ENCODE measurements around the gene AP4S1. TPM values are rescaled to one million over a fixed set of nuclear protein-coding genes. Genes with fewer than 3 reads are reported as not detected.
"Not testable (repeated sequence)": the region's sequence is repeated elsewhere in the genome, so short reads cannot be mapped to it uniquely, and the experiment has no call there.

The AP4S1 gene
- total RNA-seq, 2 donors from 2014 or later: 4.3 to 5.9 TPM

DNA sequence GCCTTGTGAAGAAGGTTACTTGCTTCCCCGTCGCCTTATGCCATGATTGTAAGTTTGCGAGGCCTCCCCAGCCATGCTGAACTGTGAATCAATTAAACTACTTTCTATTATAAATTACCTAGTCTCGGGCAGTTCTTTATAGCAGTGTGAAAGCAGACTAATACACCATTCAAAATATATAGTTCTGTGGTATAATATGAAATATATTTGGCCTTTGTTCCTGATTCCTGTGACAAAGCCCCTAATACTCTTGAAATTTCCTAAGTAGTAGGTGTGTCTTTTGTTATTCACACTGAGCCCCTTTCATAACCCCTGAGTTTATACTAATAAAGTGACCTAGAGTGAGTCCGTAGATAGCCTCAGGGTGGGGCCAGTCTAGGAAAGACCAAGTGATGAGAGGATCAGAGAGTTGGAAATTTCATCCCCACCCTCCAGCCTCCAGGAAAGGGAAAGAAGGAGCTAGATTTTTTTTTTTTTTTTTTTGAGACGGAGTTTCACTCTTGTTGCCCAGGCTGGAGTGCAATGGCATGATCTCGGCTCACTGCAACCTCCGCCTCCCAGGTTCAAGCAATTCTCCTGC is 20.1 kb downstream of the AP4S1 start:
- no peak for ATAC-seq (replicated peaks)
- H3K27ac Mint-ChIP-seq: no peak overlapping the region
- no peaks in the 10 kb centered on the region for H3K9me3 Mint-ChIP-seq
- no peaks in the 10 kb centered on the region for H3K27me3 Mint-ChIP-seq
- no peak overlapping the region for H3K4me3 Mint-ChIP-seq
- H3K36me3 Mint-ChIP-seq (ENCODE audit: low read depth): no peaks in the 10 kb centered on the region
- peaks cover 4% of the 10 kb centered on the region for H3K4me1 Mint-ChIP-seq

DNA sequence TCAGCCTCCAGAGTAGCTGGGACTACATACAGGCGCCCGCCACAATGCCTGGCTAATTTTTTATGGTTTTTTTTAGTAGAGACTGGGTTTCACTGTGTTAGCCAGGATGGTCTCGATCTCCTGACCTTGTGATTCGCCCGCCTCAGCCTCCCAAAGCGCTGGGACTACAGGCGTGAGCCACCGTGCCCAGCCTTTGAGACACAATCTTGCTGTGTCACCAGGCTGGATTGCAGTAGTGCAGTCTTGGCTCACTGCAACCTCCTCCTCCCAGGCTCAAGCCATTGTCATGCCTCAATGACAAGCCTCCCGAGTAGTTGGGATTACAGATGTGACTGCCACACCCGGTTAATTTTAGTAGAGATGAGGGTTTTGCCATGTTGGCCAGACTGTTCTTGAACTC is 22.1 kb downstream of the AP4S1 start:
- Mint-ChIP-seq H3K36me3 (ENCODE audit: low read depth) (no peaks in the 10 kb centered on the region), H3K4me3 (no peak overlapping the region), H3K9me3 (no peaks in the 10 kb centered on the region), H3K27me3 (no peaks in the 10 kb centered on the region), H3K4me1 (peaks cover 4% of the 10 kb centered on the region), H3K27ac (no peak overlapping the region)
- no peak for ATAC-seq (replicated peaks)

DNA sequence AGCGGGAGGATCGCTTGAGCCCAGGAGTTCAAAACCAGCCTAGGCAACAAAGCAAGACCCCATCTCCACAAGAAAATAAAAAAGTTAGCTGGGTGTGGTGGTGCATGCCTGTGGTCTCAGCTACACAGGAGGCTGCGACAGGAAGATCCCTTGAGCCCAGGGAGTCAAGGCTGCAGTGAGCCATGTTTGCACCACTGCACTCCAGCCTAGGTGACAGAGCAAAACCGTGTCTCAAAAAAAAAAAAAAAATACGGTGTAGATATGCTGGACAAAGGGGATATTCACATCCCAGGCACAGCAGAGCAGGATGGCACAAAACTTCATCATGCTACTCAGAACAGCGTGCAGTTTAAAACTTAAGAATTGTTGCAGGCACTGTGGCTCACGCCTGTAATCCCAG is 25.6 kb downstream of the AP4S1 start:
- no peak overlapping the region for H3K27ac Mint-ChIP-seq
- H3K9me3 Mint-ChIP-seq: no peaks in the 10 kb centered on the region
- no peak for ATAC-seq (replicated peaks)
- H3K27me3 Mint-ChIP-seq: no peaks in the 10 kb centered on the region
- no peak overlapping the region for H3K4me3 Mint-ChIP-seq
- no peaks in the 10 kb centered on the region for H3K36me3 Mint-ChIP-seq (ENCODE audit: low read depth)
- peaks cover 4% of the 10 kb centered on the region for H3K4me1 Mint-ChIP-seq

DNA sequence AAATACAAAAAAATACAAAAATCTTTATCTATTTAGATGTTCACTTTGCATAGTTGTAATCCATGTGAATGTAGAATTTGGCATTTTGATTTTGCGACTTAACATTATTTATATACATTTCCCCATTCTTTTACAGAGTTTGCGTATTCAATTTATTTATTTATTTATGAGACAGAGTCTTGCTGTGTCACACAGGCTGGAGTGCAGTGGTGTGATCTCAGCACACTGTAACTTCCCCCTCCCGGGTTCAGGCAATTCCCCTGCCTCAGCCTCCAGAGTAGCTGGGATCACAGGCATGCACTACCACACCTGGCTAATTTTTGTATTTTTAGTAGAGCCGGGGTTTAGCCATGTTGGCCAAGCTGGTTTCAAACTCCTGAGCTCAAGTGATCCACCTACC is 26.1 kb downstream of the AP4S1 start:
- H3K4me1 Mint-ChIP-seq: peaks cover 4% of the 10 kb centered on the region
- no peak overlapping the region for H3K27ac Mint-ChIP-seq
- no peak for ATAC-seq (replicated peaks)
- no peak overlapping the region for H3K4me3 Mint-ChIP-seq
- H3K36me3 Mint-ChIP-seq (ENCODE audit: low read depth): no peaks in the 10 kb centered on the region
- no peaks in the 10 kb centered on the region for H3K9me3 Mint-ChIP-seq
- no peaks in the 10 kb centered on the region for H3K27me3 Mint-ChIP-seq

DNA sequence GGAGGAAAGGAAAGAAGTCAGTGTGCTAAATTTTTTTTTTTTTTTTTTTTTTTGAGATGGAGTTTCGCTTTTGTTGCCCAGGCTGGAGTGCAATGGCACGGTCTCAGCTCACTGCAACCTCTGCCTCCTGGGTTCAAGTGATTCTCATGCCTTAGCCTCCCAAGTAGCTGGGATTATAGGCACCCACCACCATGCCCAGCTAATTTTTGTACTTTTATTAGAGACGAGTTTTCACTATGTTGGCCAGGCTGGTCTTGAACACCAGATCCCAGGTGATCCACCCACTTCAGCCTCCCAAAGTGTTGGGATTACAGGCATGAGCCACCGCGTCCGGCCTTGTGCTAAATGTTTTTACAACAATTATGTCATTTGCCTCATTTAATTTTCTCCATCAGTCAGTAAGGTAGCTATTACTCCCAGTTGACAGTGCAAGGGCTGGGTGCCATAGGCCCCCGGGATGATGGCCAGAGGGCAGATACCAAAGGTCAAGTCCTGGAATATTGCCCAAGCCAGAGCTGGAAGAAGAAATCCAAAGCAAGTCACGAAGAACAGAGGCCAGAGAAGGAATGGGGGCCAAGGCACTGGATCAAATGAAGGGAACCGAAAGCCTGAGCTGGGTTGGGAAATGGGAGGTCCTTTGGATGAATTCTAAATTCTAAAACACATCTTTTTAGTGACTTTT is 27.6 kb downstream of the AP4S1 start:
- not testable (repeated sequence) for H3K27me3 Mint-ChIP-seq; H3K27ac Mint-ChIP-seq; H3K9me3 Mint-ChIP-seq; H3K36me3 Mint-ChIP-seq (ENCODE audit: low read depth); H3K4me3 Mint-ChIP-seq; ATAC-seq (replicated peaks); H3K4me1 Mint-ChIP-seq

DNA sequence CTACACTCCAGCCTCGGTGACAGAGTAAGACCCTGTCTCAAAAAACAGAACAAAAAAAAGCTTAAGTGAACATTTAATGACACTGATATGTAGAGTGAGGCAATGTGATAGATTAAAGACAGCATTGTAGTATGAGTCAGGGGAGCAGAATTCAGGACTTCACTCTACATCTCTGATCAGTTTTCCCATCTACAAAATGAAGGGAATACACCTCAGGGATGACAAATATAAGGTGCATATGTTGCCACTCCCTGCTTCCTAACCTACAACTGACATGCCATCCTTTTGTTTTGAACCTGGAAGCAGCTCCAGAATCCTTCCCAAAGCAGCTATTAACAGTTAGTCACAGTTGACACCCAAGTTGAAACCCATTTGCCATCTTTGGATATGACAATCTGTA is 31.6 kb downstream of the AP4S1 start:
- no peaks in the 10 kb centered on the region for H3K9me3 Mint-ChIP-seq
- H3K36me3 Mint-ChIP-seq (ENCODE audit: low read depth): no peaks in the 10 kb centered on the region
- H3K27ac Mint-ChIP-seq: no peak overlapping the region
- ATAC-seq (replicated peaks): no peak
- H3K4me1 Mint-ChIP-seq: peaks cover 10% of the 10 kb centered on the region
- no peak overlapping the region for H3K4me3 Mint-ChIP-seq
- no peaks in the 10 kb centered on the region for H3K27me3 Mint-ChIP-seq

DNA sequence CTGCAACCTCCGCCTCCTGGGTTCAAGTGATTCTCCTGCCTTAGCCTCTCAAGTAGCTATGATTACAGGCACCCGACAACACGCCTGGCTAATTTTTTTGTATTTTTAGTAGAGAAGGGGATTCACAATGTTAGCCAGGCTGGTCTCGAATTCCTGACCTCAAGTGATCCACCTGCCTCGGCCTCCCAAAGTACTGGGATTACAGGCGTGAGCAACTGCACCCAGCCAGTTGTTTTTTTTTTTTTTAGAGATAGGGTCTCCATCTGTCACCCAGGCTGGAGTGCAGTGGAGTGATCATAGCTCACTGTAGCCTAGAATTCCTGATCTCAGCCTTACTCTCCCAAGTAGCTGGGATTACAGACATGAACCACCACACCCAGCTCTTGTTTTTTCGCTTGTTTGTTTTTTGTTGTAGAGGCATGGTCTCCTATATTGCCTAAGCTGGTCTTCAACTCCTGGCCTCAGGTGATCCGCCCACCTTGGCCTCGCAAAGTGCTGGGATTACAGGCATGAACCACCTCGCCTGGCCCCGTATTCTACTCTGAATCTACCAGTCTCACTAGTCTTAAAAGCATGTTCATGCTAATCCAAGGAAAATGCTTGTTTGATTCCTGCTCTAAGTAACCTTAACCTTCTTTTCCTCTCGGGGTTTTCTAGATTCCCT is 32.4 kb downstream of the AP4S1 start:
- Mint-ChIP-seq H3K36me3 (ENCODE audit: low read depth) (no peaks in the 10 kb centered on the region), H3K9me3 (no peaks in the 10 kb centered on the region), H3K27me3 (no peaks in the 10 kb centered on the region), H3K4me3 (no peak overlapping the region), H3K27ac (peak overlapping the region; percentile 9), H3K4me1 (peaks cover 10% of the 10 kb centered on the region)
- no peak for ATAC-seq (replicated peaks)

DNA sequence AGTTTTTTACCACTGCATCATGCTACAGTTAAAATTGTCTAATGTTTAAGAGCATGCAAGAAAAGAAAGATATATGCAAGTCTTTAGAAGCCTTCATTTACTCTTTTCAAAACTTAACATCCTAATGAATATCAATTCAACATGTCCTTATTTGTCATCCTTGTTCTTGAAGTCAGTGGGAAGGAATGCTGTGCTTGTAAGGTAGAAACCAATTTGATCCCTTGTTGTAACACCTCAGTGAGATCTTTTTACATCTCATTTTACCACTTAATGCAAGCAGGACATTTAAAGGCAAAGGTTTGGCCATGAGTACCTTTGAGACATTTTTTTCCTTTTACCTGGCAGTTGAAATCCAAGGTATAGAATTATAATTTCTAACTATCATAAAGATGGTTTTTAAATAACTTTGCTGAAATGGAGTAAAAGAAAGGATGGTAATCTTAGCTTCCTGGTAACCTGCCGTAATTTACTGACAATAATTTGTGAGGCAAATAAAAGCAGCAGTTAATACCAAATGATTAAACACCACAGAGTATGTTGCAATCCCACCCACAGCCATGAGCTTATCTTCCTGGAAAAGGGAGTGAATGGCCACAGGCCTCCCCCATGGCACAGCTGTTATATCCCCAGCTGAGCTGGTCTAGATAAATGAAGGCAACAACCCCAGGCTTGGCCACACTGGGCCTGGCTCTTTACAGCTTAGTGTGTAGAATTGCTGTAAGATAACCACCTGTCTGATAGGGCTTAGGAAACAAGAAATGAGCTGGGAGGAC is 33.9 kb downstream of the AP4S1 start:
- no peaks in the 10 kb centered on the region for H3K9me3 Mint-ChIP-seq
- no peaks in the 10 kb centered on the region for H3K27me3 Mint-ChIP-seq
- H3K4me1 Mint-ChIP-seq: peaks cover 10% of the 10 kb centered on the region
- H3K4me3 Mint-ChIP-seq: no peak overlapping the region
- no peak for ATAC-seq (replicated peaks)
- H3K36me3 Mint-ChIP-seq (ENCODE audit: low read depth): no peaks in the 10 kb centered on the region
- H3K27ac Mint-ChIP-seq: peak overlapping the region; percentile 9

DNA sequence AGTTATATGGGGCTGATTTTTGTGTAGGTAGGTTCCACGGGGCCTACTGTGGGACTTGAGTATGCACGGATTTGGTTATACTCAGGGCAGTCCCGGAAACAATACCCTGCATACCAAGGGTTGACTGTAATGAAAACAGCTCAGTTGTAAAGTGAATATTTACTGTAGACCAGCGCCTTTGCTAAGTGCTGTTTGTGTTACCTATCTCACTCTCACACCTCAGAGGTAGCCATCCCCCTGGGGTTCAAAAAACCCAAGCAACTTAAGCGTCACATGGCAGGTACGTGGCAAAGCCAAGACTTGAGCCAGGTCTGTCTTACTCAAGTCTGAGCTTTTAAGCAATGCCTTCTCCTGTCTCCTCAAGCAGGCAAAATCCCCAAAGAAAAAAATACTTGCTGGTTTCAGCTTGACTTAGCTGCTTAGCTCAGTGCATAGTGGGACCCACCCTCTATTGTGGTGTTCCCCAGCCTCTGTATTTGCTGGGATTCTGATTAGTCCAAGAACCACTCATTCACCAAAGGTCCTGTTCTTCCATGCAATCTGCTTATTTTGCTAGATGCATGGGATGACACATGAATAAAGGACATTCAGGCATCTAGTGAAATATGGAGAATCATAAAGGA is 34.9 kb downstream of the AP4S1 start:
- ATAC-seq (replicated peaks): no peak
- no peak overlapping the region for H3K27ac Mint-ChIP-seq
- peaks cover 10% of the 10 kb centered on the region for H3K4me1 Mint-ChIP-seq
- no peak overlapping the region for H3K4me3 Mint-ChIP-seq
- no peaks in the 10 kb centered on the region for H3K27me3 Mint-ChIP-seq
- no peaks in the 10 kb centered on the region for H3K9me3 Mint-ChIP-seq
- H3K36me3 Mint-ChIP-seq (ENCODE audit: low read depth): no peaks in the 10 kb centered on the region

DNA sequence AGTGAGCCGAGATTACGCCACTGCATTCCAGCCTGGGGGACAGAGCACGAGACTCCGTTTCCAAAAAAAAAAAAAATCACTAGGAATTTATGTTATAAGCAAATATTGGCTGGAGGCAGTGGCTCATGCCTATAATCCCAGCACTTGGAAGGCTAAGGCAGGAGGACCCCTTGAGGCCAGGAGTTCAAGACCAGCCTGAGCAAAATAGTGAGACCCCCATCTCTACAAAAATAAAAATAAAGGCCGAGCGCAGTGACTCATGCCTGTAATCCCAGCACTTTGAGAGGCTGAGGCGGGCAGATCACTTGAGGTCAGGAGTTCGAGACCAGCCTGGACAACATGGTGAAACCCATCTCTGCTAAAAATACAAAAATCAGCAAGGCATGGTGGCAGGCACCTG is 37.5 kb downstream of the AP4S1 start:
- not testable (repeated sequence) for H3K9me3 Mint-ChIP-seq; H3K27ac Mint-ChIP-seq; ATAC-seq (replicated peaks); H3K27me3 Mint-ChIP-seq; H3K4me3 Mint-ChIP-seq
- Mint-ChIP-seq H3K36me3 (ENCODE audit: low read depth) (peaks cover 11% of the 10 kb centered on the region), H3K4me1 (peaks cover 10% of the 10 kb centered on the region)

DNA sequence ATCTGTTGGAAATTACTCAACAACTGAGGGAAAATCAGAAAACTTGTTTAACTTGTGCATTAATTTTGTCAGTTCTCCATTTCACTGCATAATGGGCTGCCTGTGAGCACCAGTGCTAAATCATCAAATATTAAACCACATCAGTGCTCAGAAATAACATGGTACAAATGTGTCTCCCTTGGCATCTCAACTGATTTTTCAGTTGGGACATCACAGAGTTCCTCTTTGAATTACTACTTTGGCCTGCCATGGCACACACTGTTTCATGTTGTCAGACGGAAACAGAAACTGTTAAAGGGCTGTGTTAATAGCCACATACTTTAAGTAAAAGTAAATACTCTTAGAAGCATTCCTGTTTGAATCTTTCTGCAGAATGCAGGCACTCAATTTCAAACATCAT is 42.8 kb downstream of the AP4S1 start:
- Mint-ChIP-seq H3K9me3 (no peaks in the 10 kb centered on the region), H3K4me1 (no peaks in the 10 kb centered on the region), H3K4me3 (no peak overlapping the region), H3K27me3 (no peaks in the 10 kb centered on the region), H3K36me3 (ENCODE audit: low read depth) (peaks cover 31% of the 10 kb centered on the region), H3K27ac (no peak overlapping the region)
- ATAC-seq (replicated peaks): no peak

DNA sequence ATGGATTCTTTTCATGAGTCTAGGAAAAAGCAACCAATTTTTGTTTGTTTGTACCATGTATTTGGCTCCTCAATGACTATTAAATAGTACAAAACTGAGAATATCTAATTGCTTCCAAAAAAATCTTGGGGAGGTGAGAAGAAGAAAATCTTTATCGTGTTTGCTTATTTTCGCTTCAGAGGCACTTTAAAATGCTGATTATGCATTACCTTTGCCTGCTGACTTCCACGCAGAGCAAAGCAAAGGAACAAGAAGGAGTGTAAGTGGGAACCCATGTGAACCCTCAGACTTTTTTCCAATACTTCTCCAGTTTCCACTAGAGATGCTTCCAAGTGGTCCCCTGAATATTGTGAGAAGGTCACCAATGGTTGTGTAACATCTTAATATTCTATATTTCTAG is 43.9 kb downstream of the AP4S1 start:
- Mint-ChIP-seq H3K27ac (no peak overlapping the region), H3K27me3 (no peaks in the 10 kb centered on the region), H3K4me3 (no peak overlapping the region), H3K4me1 (no peaks in the 10 kb centered on the region), H3K9me3 (no peaks in the 10 kb centered on the region), H3K36me3 (ENCODE audit: low read depth) (peaks cover 31% of the 10 kb centered on the region)
- no peak for ATAC-seq (replicated peaks)

DNA sequence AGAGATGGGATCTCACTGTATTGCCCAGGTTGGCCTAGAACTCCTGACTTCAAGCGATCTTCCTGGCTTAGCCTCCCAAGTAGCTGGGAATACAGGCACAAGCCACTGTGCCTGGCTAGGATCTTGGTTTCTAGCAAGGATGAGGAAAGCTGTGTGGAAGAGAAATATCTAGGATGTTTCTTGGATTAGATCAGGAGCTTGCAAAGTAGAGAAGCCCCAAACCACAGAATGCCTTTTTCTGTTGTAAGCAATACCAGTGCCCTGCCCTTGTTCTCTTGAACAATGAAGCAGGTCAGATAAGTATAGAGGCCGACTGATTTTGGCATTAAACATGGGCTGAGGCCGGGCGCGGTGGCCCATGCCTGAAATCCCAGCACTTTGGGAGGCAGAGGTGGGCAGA is 45.0 kb downstream of the AP4S1 start:
- Mint-ChIP-seq H3K9me3 (no peaks in the 10 kb centered on the region), H3K27ac (no peak overlapping the region), H3K27me3 (no peaks in the 10 kb centered on the region), H3K4me3 (no peak overlapping the region), H3K4me1 (no peaks in the 10 kb centered on the region), H3K36me3 (ENCODE audit: low read depth) (peaks cover 38% of the 10 kb centered on the region)
- no peak for ATAC-seq (replicated peaks)

DNA sequence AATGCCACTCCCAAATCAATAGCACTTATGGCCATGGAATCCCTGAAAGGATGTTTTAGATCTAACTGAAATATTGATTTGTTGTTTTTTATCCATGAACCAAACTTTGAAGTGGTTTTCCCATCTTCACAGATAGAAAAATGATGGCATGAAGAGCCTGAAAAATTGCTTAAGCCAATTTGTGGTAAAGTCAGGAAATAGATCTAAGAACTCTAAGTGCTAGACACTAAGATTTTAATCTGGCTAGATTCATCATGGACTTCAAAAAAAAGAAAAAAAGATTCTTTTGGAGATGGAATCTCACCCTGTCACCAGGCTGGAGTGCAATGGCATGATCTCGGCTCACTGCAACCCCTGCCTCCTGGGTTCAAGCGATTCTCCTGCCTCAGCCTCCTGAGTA is 45.7 kb downstream of the AP4S1 start:
- Mint-ChIP-seq H3K27me3 (no peaks in the 10 kb centered on the region), H3K4me3 (no peak overlapping the region), H3K27ac (no peak overlapping the region), H3K4me1 (no peaks in the 10 kb centered on the region), H3K36me3 (ENCODE audit: low read depth) (peaks cover 37% of the 10 kb centered on the region), H3K9me3 (no peaks in the 10 kb centered on the region)
- ATAC-seq (replicated peaks): no peak
